GM11168 (cell line): ENCODE data around the gene CACNA2D4.

Experiments
- in situ Hi-C: fragments of 300-500 bp; cut with MboI; formaldehyde crosslinking; loops from one replicate; pipeline ENCODE4 v1.12.0; 2022; ENCODE audit warnings: low sequenced_read_pairs; ENCODE audit not compliant: unreplicated experiment

Gene CACNA2D4

GRCh38 chr12:1848146-1848545 is 70.3 kb downstream of the CACNA2D4 start:
- in situ Hi-C loops: no loop called here

GRCh38 chr12:1847411-1847810 is 71.0 kb downstream of the CACNA2D4 start:
- in situ Hi-C loops: no loop called here

GRCh38 chr12:1846421-1847405 is 71.7 kb downstream of the CACNA2D4 start:
- in situ Hi-C loops: no loop called here

GRCh38 chr12:1845886-1846285 is 72.6 kb downstream of the CACNA2D4 start:
- in situ Hi-C loops: no loop called here

- in situ Hi-C loops: no loop called here
Observed at GRCh38 chr12:1845427-1845826, 73.0 kb downstream of the CACNA2D4 start.

- in situ Hi-C loops: no loop called here
Observed at GRCh38 chr12:1844661-1845409, 73.6 kb downstream of the CACNA2D4 start.

- in situ Hi-C loops: no loop called here
Observed at GRCh38 chr12:1844223-1844622, 74.2 kb downstream of the CACNA2D4 start.

GRCh38 chr12:1843641-1844005 is 74.8 kb downstream of the CACNA2D4 start:
- in situ Hi-C loops: no loop called here

- in situ Hi-C loops: no loop called here
Observed at GRCh38 chr12:1842905-1843640, 75.4 kb downstream of the CACNA2D4 start.

- in situ Hi-C loops: no loop called here
Observed at GRCh38 chr12:1842183-1842904, 76.1 kb downstream of the CACNA2D4 start.

- in situ Hi-C loops: no loop called here
Observed at GRCh38 chr12:1841586-1842182, 76.8 kb downstream of the CACNA2D4 start.

GRCh38 chr12:1840981-1841425 is 77.4 kb downstream of the CACNA2D4 start:
- in situ Hi-C loops: no loop called here

GRCh38 chr12:1839956-1840951 is 78.2 kb downstream of the CACNA2D4 start:
- in situ Hi-C loops: no loop called here

GRCh38 chr12:1839464-1839863 is 79.0 kb downstream of the CACNA2D4 start:
- in situ Hi-C loops: no loop called here

- in situ Hi-C loops: no loop called here
Observed at GRCh38 chr12:1838994-1839365, 79.5 kb downstream of the CACNA2D4 start.

GRCh38 chr12:1838205-1838993 is 80.1 kb downstream of the CACNA2D4 start:
- in situ Hi-C loops: no loop called here

GRCh38 chr12:1837541-1838204 is 80.8 kb downstream of the CACNA2D4 start:
- in situ Hi-C loops: no loop called here
